HG02981 (cell line): ENCODE measurements around the gene TCFL5.

ENCODE experiments used
- ATAC-seq: cut with Tn5 transposase; IDR thresholded peaks from one replicate; pipeline ENCODE4 v1.9.1; 2021; ENCODE audit warnings: mild to moderate bottlenecking, moderate library complexity; ENCODE audit not compliant: unreplicated experiment

Gene TCFL5

GRCh38 chr20:62896526-62896925 lies 34.9 kb upstream of the TCFL5 start:
- ATAC-seq, result no peak

DNA sequence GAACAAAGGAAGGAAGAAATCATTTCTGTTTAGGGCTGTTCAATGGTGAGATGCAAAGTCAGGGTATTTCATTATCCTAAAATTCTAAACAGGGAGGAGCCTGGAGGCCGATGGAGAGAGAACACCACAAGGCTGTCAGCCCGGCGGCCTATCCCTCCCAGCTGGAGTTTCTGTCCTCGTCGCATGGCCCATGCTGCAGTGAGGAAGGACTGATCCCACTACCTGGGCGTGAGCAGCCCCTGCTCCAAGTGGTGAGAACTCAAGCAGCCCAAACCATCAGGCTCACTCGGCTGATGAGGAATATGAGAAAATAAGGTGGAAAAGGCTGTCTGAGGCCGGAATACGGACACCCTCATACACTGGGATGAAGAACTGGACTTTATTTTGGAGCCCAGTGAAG lies 33.9 kb upstream of the TCFL5 start:
- ATAC-seq, result no peak

DNA sequence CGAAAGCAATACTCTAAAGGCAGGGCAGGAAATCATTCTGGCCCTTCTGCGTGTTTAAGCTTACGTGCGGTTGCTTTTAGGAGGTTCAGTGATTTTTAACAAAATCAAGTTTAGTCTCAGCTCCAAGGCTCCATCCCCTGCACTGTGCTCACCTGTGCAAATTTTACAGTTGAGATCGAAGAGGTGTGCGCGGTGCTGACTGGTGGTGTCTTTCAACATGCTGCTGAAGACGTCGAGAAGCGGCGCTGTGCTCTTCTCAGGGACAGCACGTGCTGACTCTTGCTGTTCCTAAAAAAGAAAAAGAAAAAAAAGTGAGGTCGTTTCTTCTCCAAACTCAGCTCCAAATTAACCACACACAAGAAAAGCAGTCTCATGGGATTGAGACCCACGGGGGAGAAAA lies 32.6 kb upstream of the TCFL5 start:
- ATAC-seq, result no peak

GRCh38 chr20:62893700-62894099 lies 32.1 kb upstream of the TCFL5 start:
- ATAC-seq, result no peak

DNA sequence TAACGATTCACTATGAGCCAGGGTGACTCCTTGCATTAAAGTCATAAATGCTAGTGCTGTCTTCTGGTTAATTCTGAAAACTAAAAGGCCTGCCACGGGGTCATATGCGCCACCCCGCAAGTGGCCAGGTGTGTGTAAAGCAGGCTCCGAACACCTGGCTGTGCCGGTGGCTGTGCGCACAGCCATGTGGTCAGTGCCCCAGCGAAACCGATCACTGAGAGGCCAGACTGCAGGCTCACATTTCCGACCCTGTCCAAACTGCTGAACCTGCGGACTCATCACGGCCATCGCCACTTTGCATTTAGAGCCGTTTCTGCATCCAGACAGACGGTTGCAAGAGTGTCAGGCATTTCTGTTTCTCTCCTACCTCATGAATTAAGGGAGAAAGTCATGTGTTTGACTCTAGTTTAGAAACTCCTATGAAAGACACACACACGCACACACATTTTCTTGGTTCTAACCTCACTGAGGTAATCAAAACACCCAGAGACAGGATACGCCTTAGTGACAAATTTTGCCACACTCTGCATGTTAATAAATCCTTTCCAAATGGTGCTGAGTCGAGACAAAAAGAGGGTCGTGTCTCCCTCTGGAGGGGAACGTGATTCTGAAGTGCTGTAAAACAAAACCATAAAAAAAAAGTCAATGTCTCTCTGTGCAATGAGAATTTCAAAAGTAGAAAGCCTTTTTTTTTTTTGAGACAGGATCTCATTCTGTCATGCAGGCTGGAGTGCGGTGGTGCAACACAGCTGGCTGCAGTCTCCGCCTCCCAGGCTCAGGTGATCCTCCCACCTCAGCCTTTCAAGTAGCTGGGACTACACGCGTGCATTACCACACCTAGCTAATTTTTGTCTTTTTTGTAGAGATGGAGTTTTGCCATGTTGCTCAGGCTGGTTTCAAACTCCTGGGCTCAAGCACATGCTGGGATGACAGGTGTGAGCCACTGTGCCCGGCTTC lies 31.0 kb upstream of the TCFL5 start:
- ATAC-seq, result no peak

DNA sequence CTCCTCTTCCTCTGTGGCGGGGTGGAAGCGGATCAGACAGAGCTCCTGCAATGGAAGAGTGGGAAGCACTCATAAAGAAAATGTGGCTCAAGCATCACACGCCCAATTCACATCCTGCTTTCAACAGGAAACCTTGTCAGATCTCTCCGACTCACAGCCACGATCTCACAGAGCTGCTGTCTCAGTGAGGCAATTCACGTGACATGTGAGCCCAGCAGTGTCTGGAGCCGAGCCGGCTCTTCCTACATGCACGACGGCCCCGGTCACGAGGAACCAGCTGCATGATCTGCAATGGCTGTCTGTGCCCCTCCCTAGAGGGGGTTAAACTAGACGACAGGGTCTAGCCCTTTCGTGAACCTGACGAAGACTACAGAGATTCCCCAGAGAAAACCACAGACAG lies 29.5 kb upstream of the TCFL5 start:
- no peak for ATAC-seq

DNA sequence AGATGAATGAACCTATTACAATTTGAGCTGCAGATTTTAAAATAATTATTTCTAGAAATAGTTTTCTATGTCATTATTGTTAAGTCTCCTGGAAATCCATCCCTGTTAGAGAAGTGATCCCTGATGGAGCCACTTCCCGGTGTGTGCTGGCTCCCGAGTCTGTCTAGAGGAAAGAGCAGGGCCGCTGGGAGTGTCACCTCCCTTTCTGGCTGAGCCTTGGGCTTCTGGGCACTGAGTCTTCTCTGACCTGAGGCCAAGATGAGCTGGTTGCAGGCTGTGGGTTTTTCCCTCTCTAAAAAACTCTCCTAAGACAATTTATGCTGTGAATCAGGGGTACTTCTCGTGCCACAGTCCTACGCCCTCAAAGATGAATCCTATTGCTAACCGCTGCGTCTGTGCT lies 28.8 kb upstream of the TCFL5 start:
- no peak for ATAC-seq

- no peak for ATAC-seq
Observed at GRCh38 chr20:62889871-62890270, 28.2 kb upstream of the TCFL5 start.

GRCh38 chr20:62889411-62889810 lies 27.8 kb upstream of the TCFL5 start:
- no peak for ATAC-seq

DNA sequence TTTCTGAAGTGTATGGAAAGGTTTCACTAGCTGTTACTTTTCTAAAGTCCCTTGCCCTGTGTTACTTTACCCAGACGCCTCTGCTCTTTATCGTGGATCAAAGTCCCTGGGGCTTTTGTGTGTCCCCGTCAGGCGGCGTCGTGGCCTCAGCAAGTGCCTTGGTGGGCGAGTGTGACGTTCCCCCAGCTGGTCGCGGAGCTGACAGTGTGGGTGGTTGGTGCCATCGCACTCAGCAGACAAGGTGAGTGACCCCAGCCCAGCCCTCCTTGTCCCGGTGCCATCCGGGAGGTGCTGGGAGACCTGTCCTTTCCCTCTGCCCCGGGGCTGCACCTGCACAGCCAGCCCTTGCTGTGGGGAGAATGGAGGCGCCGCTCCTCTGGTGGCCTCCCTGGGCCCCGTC lies 27.3 kb upstream of the TCFL5 start:
- no peak for ATAC-seq

GRCh38 chr20:62888406-62888805 lies 26.8 kb upstream of the TCFL5 start:
- no peak for ATAC-seq

DNA sequence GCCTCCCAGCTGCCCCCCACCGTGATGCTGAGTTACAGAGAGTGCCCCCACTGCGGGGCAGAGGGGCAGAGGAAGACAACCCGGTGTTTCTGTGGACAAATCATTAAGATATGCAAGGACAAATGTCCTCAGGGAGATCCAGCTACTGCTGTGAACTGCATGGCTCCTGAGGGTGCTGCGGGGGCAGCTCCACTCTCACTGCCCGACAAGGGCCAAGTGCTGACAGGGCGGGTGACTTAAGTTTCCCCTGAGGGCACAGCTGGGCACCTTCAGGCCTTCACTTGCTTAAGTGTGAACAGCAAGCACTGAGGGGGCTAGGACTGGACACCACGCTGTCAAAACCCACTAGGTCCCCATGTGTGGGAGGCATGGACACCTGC lies 26.2 kb upstream of the TCFL5 start:
- no peak for ATAC-seq

- no peak for ATAC-seq
Observed at GRCh38 chr20:62887152-62887859, 25.7 kb upstream of the TCFL5 start.

DNA sequence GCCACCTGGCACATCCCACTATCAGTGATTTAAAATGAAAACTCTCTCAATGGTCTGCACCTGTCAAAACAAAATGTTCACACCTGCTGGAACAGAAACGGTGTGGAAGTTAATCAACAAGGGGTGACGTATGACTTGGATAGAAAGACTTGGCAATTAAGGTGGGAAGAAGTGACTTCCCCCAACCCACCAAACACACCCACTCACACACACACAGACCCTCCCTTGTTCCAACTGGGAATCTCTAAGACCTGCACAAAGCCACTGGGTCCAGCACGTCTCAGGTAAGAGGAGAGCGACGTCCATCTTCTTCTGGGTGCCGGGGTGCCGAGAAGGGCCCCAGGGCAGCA lies 25.1 kb upstream of the TCFL5 start:
- ATAC-seq, result no peak

GRCh38 chr20:62885896-62886708 lies 24.5 kb upstream of the TCFL5 start:
- ATAC-seq, result no peak

GRCh38 chr20:62885046-62885895 lies 23.6 kb upstream of the TCFL5 start:
- ATAC-seq, result no peak

GRCh38 chr20:62884556-62884955 lies 22.9 kb upstream of the TCFL5 start:
- no peak for ATAC-seq

GRCh38 chr20:62882426-62882825 lies 20.8 kb upstream of the TCFL5 start:
- no peak for ATAC-seq

DNA sequence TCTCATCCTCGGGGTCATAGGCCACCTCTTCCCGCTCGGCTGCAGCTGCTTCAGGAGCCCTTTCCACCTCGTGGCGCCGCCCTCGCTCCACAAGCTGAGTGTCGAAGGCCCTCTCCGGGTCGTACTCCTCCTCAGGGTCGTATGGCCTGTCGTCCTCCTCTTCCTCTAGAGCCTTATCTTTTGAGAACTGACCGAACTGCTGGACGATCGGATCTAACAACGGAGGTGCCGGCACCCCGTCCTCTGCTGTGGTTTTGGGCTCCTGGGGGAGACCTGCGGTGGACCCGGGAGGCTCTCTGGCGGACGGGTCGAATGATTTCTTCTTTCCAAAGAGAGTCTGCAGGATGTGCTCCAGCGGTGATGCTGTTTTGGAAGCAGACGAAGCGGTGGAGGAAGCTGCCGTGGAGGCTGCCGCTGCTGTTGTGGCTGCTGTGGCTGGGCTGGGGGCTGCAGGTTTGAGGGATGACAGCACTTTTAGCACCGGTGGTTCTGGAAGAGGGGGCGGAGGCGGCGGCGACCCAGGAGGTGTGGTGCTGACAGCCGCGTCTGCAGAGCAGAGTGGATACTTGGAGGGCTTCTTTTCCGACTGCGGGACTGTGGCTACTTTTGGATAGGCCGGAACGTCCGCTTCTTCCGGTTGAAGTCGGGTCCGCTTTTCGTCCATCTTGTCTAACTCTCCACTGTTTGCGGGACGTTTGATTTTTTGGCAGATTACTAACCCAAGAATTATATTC lies 20.2 kb upstream of the TCFL5 start:
- no peak for ATAC-seq
